PC-3 (cell line): ENCODE data around the gene OXT. TPM values are rescaled to one million over a fixed set of nuclear protein-coding genes. Genes with fewer than 3 reads are reported as not detected.
"Not testable (repeated sequence)": the region's sequence is repeated elsewhere in the genome, so short reads cannot be mapped to it uniquely, and the experiment has no call there.

ENCODE experiments used
- ATAC-seq: fragments of 200-7000 bp; cut with Tn5 transposase; 2 replicates; pipeline ENCODE4 v1.9.1; 2020; ENCODE audit warnings: mild to moderate bottlenecking, moderate library complexity
- BruUV-seq: library from RNA; stranded (reverse); fragments of 400-500 nt; replicated peaks from 2 replicates; lab custom pipeline; 2021; lab: Mats Ljungman, UMichigan
- CTCF ChIA-PET: fragments of 300-600 bp; sonication (Branson Sonifier 250); formaldehyde crosslinking; loops from one replicate; lab custom pipeline; 2022; ENCODE audit warnings: antibody characterized with exemption; lab: Charles Lee
- POLR2A ChIA-PET: fragments of 300-600 bp; sonication (Branson Sonifier 250); formaldehyde crosslinking; loops from one replicate; lab custom pipeline; 2022; ENCODE audit warnings: antibody characterized with exemption; ENCODE audit not compliant: unreplicated experiment; lab: Charles Lee
- DNase-seq: peaks from one replicate; pipeline ENCODE4 v3.0.0-alpha.2; 2015
- H2AFZ ChIP-seq: fragments of 300-600 bp; sonication (generic); 2 replicates; pipeline ENCODE4 v1.6.0; 2016; ENCODE audit warnings: antibody characterized with exemption, low read length
- H3F3A ChIP-seq: fragments of 300-600 bp; sonication (generic); one replicate; pipeline ENCODE4 v1.6.0; 2017; ENCODE audit warnings: antibody characterized with exemption, low read length, control low read depth, mild to moderate bottlenecking; ENCODE audit not compliant: unreplicated experiment
- H3K27ac ChIP-seq: fragments of 300-600 bp; sonication (generic); 2 replicates; pipeline ENCODE4 v1.5.1; 2016; ENCODE audit warnings: mild to moderate bottlenecking, low read length
- H3K27me3 ChIP-seq: fragments of 300-600 bp; sonication (generic); 2 replicates; pipeline ENCODE4 v1.6.1; 2016; ENCODE audit warnings: low read length, mixed read lengths
- H3K36me3 ChIP-seq: fragments of 300-600 bp; sonication (generic); 2 replicates; pipeline ENCODE4 v1.6.1; 2016; ENCODE audit warnings: low read depth, mixed run types, low read length, mixed read lengths
- H3K4me1 ChIP-seq: fragments of 300-600 bp; sonication (generic); 2 replicates; pipeline ENCODE4 v1.5.1; 2016; ENCODE audit warnings: low read length; ENCODE audit not compliant: insufficient read depth
- H3K4me2 ChIP-seq: fragments of 300-600 bp; sonication (generic); 2 replicates; pipeline ENCODE4 v1.6.0; 2016; ENCODE audit warnings: low read length
- H3K4me3 ChIP-seq: fragments of 300-600 bp; sonication (generic); 2 replicates; pipeline ENCODE4 v1.5.1; 2016; ENCODE audit warnings: mild to moderate bottlenecking, low read length, mixed read lengths
- H3K79me2 ChIP-seq: fragments of 300-600 bp; sonication (generic); 2 replicates; pipeline ENCODE4 v1.6.1; 2017; ENCODE audit warnings: low read length, mixed read lengths
- H3K9ac ChIP-seq: fragments of 300-600 bp; sonication (generic); 2 replicates; pipeline ENCODE4 v1.6.0; 2016; ENCODE audit warnings: mild to moderate bottlenecking, low read length
- H3K9me2 ChIP-seq: fragments of 300-600 bp; sonication (generic); replicated peaks from 2 replicates; pipeline ENCODE4 v1.6.1; 2016; ENCODE audit warnings: mixed run types, low read length, mixed read lengths
- H3K9me3 ChIP-seq: fragments of 300-600 bp; sonication (generic); 2 replicates; pipeline ENCODE4 v1.6.1; 2016; ENCODE audit warnings: low read length, mixed read lengths
- H4K20me1 ChIP-seq: fragments of 300-600 bp; sonication (generic); 2 replicates; pipeline ENCODE4 v1.6.1; 2016; ENCODE audit warnings: low read length, mixed read lengths
- CTCF ChIP-seq: fragments of 300-600 bp; sonication (generic); conservative IDR thresholded peaks from 2 replicates; pipeline ENCODE4 v1.5.1; 2017; ENCODE audit warnings: antibody characterized with exemption, low read depth, mild to moderate bottlenecking, low read length
- EZH2 ChIP-seq: fragments of 300-600 bp; sonication (generic); IDR thresholded peaks from one replicate; pipeline ENCODE4 v1.6.1; 2017; ENCODE audit warnings: antibody characterized with exemption, mild to moderate bottlenecking, low read length; ENCODE audit not compliant: unreplicated experiment
- EZH2phosphoT487 ChIP-seq: fragments of 300-600 bp; sonication (generic); IDR thresholded peaks from 2 replicates; pipeline ENCODE4 v1.6.1; 2018; ENCODE audit warnings: mild to moderate bottlenecking, antibody characterized with exemption, low read length, borderline replicate concordance
- intact Hi-C: fragments of 100-400 bp; cut with micrococcal nuclease; formaldehyde crosslinking; loops from 2 replicates; pipeline ENCODE4 v1.9.0; 2023
- total RNA-seq: library from RNA; depleted of rRNA; stranded (reverse); fragments of >200 nt; gene quantifications from 2 replicates; pipeline ENCODE4 v1.2.3, GENCODE V29; 2014

The OXT gene
- total RNA-seq, 1 experiment from 2014 or later: not detected

GRCh38 chr20:3072530-3073250 lies 1.3 kb downstream of the OXT start:
- Histone ChIP-seq H3K4me1 (no peaks in the 10 kb centered on the region), H3K4me3 (no peak overlapping the region), H3K9me3 (no peaks in the 10 kb centered on the region), H4K20me1 (no peaks in the 10 kb centered on the region), H3K9ac (no peak overlapping the region), H2AFZ (no peak overlapping the region), H3K36me3 (no peaks in the 10 kb centered on the region), H3K27me3 (no peaks in the 10 kb centered on the region), H3K27ac (no peak overlapping the region), H3K9me2 (no peaks in the 10 kb centered on the region), H3K4me2 (no peak overlapping the region), H3F3A (no peaks in the 10 kb centered on the region), H3K79me2 (no peaks in the 10 kb centered on the region)
- CTCF ChIA-PET: interaction anchor here (0.5 kb wide), 1 partner anchor 12 kb away, joined by 5 read pairs; no protein-coding TSS in a partner anchor
- no peak for TF ChIP-seq CTCF
- POLR2A ChIA-PET: interaction anchor here (0.7 kb wide), 1 partner anchor 88 kb away, joined by 5 read pairs; no protein-coding TSS in a partner anchor
- ATAC-seq: no peak
- DNase-seq: no peak
- intact Hi-C loops: no loop called here
- BruUV-seq: no TSS peak

GRCh38 chr20:3073251-3073643 lies 1.8 kb downstream of the OXT start:
- H3K27ac ChIP-seq, BruUV-seq: not testable (repeated sequence)

GRCh38 chr20:3074812-3075211 lies 3.4 kb downstream of the OXT start:
- H3K27ac ChIP-seq: no peak overlapping the region
- ATAC-seq (0 out of 2 replicates have a peak, but pooled peaks have one; percentile 7), DNase-seq (peak; percentile 38)
- no peaks in the 10 kb centered on the region for H3F3A ChIP-seq
- no peaks in the 10 kb centered on the region for H3K79me2 ChIP-seq
- no peak overlapping the region for H3K4me3 ChIP-seq
- no peaks in the 10 kb centered on the region for H3K4me1 ChIP-seq
- CTCF ChIA-PET: no interaction called here
- peak overlapping the region; percentile 20; the same call in 1 of the 2 replicates for H2AFZ ChIP-seq
- no peaks in the 10 kb centered on the region for H3K9me2 ChIP-seq
- POLR2A ChIA-PET: no interaction called here
- no peak overlapping the region for H3K4me2 ChIP-seq
- no peaks in the 10 kb centered on the region for H3K27me3 ChIP-seq
- H3K9ac ChIP-seq: no peak overlapping the region
- no peaks in the 10 kb centered on the region for H3K9me3 ChIP-seq
- no peaks in the 10 kb centered on the region for H4K20me1 ChIP-seq
- TF ChIP-seq EZH2phosphoT487 (no peak), EZH2 (no peak), CTCF (no peak)
- no TSS peak for BruUV-seq
- no peaks in the 10 kb centered on the region for H3K36me3 ChIP-seq
- intact Hi-C loops: no loop called here

More at GRCh38 chr20:3073251-3073643, 1.8 kb downstream of the OXT start:
- H3K79me2 ChIP-seq, ATAC-seq, POLR2A ChIA-PET, H3F3A ChIP-seq, CTCF ChIA-PET, intact Hi-C loops, H3K9ac ChIP-seq, H3K27me3 ChIP-seq, H3K4me3 ChIP-seq, H3K4me1 ChIP-seq, DNase-seq, H2AFZ ChIP-seq, H3K36me3 ChIP-seq, H3K9me3 ChIP-seq, H4K20me1 ChIP-seq, H3K4me2 ChIP-seq, H3K9me2 ChIP-seq: not testable (repeated sequence)

GRCh38 chr20:3075315-3075714 lies 3.9 kb downstream of the OXT start:
- ATAC-seq, H3K9ac ChIP-seq, H3K79me2 ChIP-seq, H3K4me3 ChIP-seq, H3K4me1 ChIP-seq, H3K9me2 ChIP-seq, H3K27me3 ChIP-seq, POLR2A ChIA-PET, H3K4me2 ChIP-seq, H3K9me3 ChIP-seq, CTCF ChIA-PET, H3K36me3 ChIP-seq, H4K20me1 ChIP-seq, DNase-seq, intact Hi-C loops, BruUV-seq, H2AFZ ChIP-seq, H3F3A ChIP-seq, H3K27ac ChIP-seq: not testable (repeated sequence)
